HUES48 (cell line): Measurements from ENCODE around the gene EVI5L.

ENCODE experiments used
- H3K27ac ChIP-seq: one replicate; pipeline ENCODE4 v1.7.0; 2013; ENCODE audit warnings: low read depth, low read length, inconsistent platforms
- H3K27me3 ChIP-seq: 2 replicates; pipeline ENCODE4 v1.6.1; 2013; ENCODE audit warnings: mild to moderate bottlenecking, low read length; ENCODE audit not compliant: control insufficient read depth, insufficient read depth
- H3K36me3 ChIP-seq: 2 replicates; pipeline ENCODE4 v1.6.1; 2013; ENCODE audit warnings: low read length; ENCODE audit not compliant: control insufficient read depth, insufficient read depth
- H3K4me1 ChIP-seq: 2 replicates; pipeline ENCODE4 v1.6.1; 2013; ENCODE audit warnings: mild to moderate bottlenecking, low read length; ENCODE audit not compliant: control insufficient read depth, insufficient read depth
- H3K4me3 ChIP-seq: 2 replicates; pipeline ENCODE4 v1.5.1; 2013; ENCODE audit warnings: mild to moderate bottlenecking, low read depth, low read length
- H3K9ac ChIP-seq: 2 replicates; pipeline ENCODE4 v1.6.1; 2013; ENCODE audit warnings: mild to moderate bottlenecking, low read depth, low read length, moderate library complexity
- H3K9me3 ChIP-seq: 2 replicates; pipeline ENCODE4 v1.6.1; 2013; ENCODE audit warnings: low read length; ENCODE audit not compliant: control insufficient read depth, insufficient read depth

Gene EVI5L

DNA sequence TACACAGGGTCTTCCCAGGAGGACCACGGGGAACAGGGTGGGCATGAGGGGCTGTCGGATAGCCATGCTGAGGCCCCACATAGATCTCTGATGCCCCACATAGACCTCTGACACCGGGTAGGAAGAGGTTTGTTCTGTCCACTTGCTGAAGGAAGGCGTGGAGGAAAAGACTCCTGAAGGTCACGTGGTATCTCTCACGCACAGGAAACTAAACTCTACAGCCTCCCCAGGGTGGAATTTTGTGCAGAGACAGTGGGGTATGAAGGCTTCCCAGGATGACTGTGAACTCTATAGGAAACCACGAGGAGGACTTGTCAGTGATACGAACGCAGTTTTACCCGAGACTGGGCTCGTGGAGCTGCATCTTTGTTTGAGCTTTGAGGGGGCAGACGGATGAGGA lies 2.8 kb downstream of the EVI5L start:
- no peak overlapping the region for H3K9ac ChIP-seq
- H3K27ac ChIP-seq = no peak overlapping the region
- peaks cover under 1% of the 10 kb centered on the region; the same call in 1 of the 2 replicates for H3K27me3 ChIP-seq
- H3K4me3 ChIP-seq = no peak overlapping the region
- H3K36me3 ChIP-seq = no peaks in the 10 kb centered on the region
- 0 out of 2 replicates have a peak, but pooled peaks cover 7% of the 10 kb centered on the region for H3K4me1 ChIP-seq
- H3K9me3 ChIP-seq = no peaks in the 10 kb centered on the region

GRCh38 chr19:7833225-7834099 lies 3.4 kb downstream of the EVI5L start:
- Histone ChIP-seq H3K9me3 (no peaks in the 10 kb centered on the region), H3K9ac (no peak overlapping the region), H3K36me3 (no peaks in the 10 kb centered on the region), H3K27me3 (no peaks in the 10 kb centered on the region), H3K4me3 (no peak overlapping the region), H3K4me1 (0 out of 2 replicates have a peak, but pooled peaks cover 7% of the 10 kb centered on the region), H3K27ac (no peak overlapping the region)

DNA sequence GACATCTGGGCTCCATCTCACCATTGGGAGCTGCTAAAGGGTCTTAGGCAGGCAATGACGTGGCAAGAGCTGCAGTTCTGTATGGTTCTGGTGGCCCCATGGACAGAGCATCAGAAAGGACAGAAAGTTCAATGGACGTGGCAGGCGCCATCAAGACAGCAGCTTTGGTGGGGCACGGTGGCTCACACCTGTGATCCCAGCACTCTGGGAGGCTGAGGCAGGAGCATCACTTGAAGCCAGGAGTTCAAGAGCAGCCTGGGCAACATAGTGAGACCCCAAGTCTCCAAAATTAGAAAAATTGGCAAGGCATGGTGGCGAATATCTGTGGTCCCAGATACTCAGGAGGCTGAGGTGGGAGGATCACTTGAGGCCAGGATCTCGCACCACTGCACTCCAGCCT lies 9.5 kb downstream of the EVI5L start:
- H3K4me3 ChIP-seq = no peak overlapping the region
- no peaks in the 10 kb centered on the region for H3K27me3 ChIP-seq
- no peaks in the 10 kb centered on the region for H3K36me3 ChIP-seq
- H3K9ac ChIP-seq = no peak overlapping the region
- peaks cover 5% of the 10 kb centered on the region; the same call in 1 of the 2 replicates for H3K9me3 ChIP-seq
- H3K4me1 ChIP-seq = no peaks in the 10 kb centered on the region
- no peak overlapping the region for H3K27ac ChIP-seq

- Histone ChIP-seq H3K9me3 (peaks cover 5% of the 10 kb centered on the region; the same call in 1 of the 2 replicates), H3K27me3 (no peaks in the 10 kb centered on the region), H3K27ac (no peak overlapping the region)
Measured at GRCh38 chr19:7840629-7841028, 10.6 kb downstream of the EVI5L start.

DNA sequence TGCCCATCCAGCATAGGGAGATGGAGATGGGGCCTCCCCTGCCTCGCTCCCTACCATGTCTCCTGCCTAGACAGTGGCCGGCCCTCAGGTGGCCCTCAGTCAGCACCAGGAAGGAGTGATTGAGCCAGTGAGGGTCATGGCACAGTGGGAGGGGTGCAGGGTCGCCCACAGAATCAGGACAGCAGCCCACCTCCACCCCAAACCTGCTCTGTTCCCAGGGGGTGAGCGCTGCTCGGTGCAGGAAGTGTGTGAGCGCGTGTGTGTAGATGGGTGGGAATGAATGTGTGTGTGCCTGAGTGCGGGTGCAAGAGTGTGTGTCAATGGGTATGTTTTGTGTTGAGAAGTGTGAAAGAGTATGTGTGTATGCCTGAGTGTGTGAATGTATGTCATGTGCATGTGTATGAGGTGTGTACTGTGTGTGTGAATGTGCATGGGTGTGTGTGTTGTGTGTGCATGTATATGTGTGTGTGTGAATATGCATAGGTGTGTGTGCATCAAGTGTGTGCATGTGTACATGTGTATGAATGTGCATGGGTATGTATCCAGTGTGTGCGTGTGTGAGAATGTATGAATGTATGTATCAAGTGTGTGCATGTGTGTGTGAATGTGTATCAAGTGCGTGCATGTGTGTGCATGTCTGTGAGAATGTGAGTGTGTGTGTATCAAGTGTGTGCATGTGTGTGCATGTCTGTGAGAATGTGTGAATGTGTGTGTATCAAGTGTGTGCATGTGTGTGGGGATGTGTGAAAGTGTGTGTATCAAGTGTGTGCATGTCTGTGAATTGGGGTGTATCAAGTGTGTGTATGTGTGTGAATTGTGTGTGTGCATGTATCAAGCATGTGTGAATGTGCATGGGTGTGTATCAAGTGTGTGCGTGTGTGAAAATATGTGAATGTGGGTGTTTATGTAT lies 12.0 kb downstream of the EVI5L start:
- Histone ChIP-seq H3K4me3 (no peak overlapping the region), H3K36me3 (no peaks in the 10 kb centered on the region), H3K27me3 (no peaks in the 10 kb centered on the region), H3K9ac (no peak overlapping the region), H3K9me3 (peaks cover 5% of the 10 kb centered on the region; the same call in 1 of the 2 replicates), H3K27ac (no peak overlapping the region), H3K4me1 (no peaks in the 10 kb centered on the region)

More at GRCh38 chr19:7840629-7841028, 10.6 kb downstream of the EVI5L start:
- H3K36me3 ChIP-seq = no peaks in the 10 kb centered on the region
- H3K4me1 ChIP-seq = no peaks in the 10 kb centered on the region
- no peak overlapping the region for H3K4me3 ChIP-seq
- no peak overlapping the region for H3K9ac ChIP-seq

- no peak overlapping the region for H3K27ac ChIP-seq
- no peak overlapping the region for H3K9ac ChIP-seq
- peaks cover 5% of the 10 kb centered on the region; the same call in 1 of the 2 replicates for H3K9me3 ChIP-seq
- H3K36me3 ChIP-seq = no peaks in the 10 kb centered on the region
- H3K4me3 ChIP-seq = no peak overlapping the region
- no peaks in the 10 kb centered on the region for H3K4me1 ChIP-seq
- no peaks in the 10 kb centered on the region for H3K27me3 ChIP-seq
Measured at GRCh38 chr19:7842661-7843294, 12.8 kb downstream of the EVI5L start.

GRCh38 chr19:7843521-7843920 lies 13.5 kb downstream of the EVI5L start:
- H3K4me1 ChIP-seq = no peaks in the 10 kb centered on the region
- H3K4me3 ChIP-seq = no peak overlapping the region
- H3K36me3 ChIP-seq = no peaks in the 10 kb centered on the region
- peaks cover 5% of the 10 kb centered on the region; the same call in 1 of the 2 replicates for H3K9me3 ChIP-seq
- no peak overlapping the region for H3K9ac ChIP-seq
- H3K27ac ChIP-seq = no peak overlapping the region
- no peaks in the 10 kb centered on the region for H3K27me3 ChIP-seq

- H3K27ac ChIP-seq = no peak overlapping the region
- H3K4me1 ChIP-seq = no peaks in the 10 kb centered on the region
- H3K9ac ChIP-seq = no peak overlapping the region
Measured at GRCh38 chr19:7844405-7844804, 14.4 kb downstream of the EVI5L start.

GRCh38 chr19:7844951-7845350 lies 14.9 kb downstream of the EVI5L start:
- Histone ChIP-seq H3K27me3 (no peaks in the 10 kb centered on the region), H3K4me1 (no peaks in the 10 kb centered on the region), H3K9ac (no peak overlapping the region), H3K36me3 (no peaks in the 10 kb centered on the region), H3K4me3 (no peak overlapping the region), H3K27ac (no peak overlapping the region), H3K9me3 (peaks cover 5% of the 10 kb centered on the region; the same call in 1 of the 2 replicates)

More at GRCh38 chr19:7844405-7844804, 14.4 kb downstream of the EVI5L start:
- Histone ChIP-seq H3K4me3 (no peak overlapping the region), H3K36me3 (no peaks in the 10 kb centered on the region), H3K9me3 (peaks cover 5% of the 10 kb centered on the region; the same call in 1 of the 2 replicates), H3K27me3 (no peaks in the 10 kb centered on the region)

GRCh38 chr19:7845390-7846154 lies 15.6 kb downstream of the EVI5L start:
- peaks cover 5% of the 10 kb centered on the region; the same call in 1 of the 2 replicates for H3K9me3 ChIP-seq
- H3K36me3 ChIP-seq = no peaks in the 10 kb centered on the region
- H3K27ac ChIP-seq = no peak overlapping the region
- H3K9ac ChIP-seq = no peak overlapping the region
- no peak overlapping the region for H3K4me3 ChIP-seq
- H3K4me1 ChIP-seq = no peaks in the 10 kb centered on the region
- H3K27me3 ChIP-seq = no peaks in the 10 kb centered on the region
